ENCODE data around the gene PEX14. TPM values are rescaled to one million over a fixed set of nuclear protein-coding genes. Genes with fewer than 3 reads are reported as not detected.
A peak's percentile ranks its signal among the peaks of the same experiment; 100 is the strongest.

Gene PEX14
- total and polyA plus RNA-seq, 9 of the 15 experiments (the other 6 are each of a cell fraction or from before 2014, with no cell fraction given): 2.6 to 45.7 (median 22.7) TPM

DNA sequence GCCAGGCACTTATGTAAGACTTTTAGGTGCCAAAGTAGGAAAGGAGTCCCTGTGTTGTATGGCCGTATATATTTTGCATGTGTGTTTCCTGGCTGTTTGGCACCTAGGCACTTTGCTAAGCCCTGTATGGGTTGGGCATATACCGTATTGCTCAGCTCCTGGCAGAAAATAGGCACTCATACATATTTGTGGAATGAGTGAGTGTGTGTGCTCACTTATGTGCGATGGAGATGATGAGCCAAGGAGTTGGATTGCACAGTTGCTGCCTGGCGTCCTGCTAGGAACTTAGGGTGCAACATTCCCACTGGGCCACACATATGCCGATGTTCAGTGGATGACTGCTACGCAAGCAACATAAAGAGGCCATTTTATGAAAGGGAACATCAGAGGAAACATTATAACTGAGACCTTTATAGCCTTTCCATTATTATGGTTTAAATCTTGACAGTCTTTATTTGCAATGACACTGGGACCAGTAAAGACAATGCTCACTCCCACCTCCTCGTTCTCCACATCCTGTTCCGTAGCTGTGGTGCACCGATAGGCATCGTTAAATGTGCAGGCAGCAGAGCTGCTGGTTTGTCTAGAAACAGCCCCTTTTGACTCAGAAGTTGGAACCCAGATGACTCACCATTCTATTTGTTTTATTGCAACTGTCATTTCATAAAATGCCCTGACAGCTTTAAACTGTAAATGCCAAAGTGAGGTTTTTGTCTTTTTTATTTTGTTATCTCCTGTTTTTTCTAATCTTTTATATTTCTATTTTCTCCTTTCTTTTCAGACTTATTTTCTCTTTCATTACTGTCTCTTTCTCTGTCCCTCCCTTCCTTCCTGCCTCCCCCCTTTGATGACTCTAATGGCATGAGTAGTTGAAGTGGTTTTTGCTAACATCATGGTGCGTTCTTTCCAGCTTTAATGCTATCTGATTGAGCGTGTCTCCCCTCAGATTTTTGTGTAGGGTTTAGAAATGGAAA is 36.1 kb downstream of the PEX14 start (continued):
- TF ChIP-seq MGA (IDR thresholded peaks at IDR 0.05): no peak
- peak; percentile 56; the same call in 1 of the 2 replicates for TF ChIP-seq CXXC5 (CRISPR knock-in tag; IDR thresholded peaks at IDR 0.05)
- TF ChIP-seq, protein P1, sequence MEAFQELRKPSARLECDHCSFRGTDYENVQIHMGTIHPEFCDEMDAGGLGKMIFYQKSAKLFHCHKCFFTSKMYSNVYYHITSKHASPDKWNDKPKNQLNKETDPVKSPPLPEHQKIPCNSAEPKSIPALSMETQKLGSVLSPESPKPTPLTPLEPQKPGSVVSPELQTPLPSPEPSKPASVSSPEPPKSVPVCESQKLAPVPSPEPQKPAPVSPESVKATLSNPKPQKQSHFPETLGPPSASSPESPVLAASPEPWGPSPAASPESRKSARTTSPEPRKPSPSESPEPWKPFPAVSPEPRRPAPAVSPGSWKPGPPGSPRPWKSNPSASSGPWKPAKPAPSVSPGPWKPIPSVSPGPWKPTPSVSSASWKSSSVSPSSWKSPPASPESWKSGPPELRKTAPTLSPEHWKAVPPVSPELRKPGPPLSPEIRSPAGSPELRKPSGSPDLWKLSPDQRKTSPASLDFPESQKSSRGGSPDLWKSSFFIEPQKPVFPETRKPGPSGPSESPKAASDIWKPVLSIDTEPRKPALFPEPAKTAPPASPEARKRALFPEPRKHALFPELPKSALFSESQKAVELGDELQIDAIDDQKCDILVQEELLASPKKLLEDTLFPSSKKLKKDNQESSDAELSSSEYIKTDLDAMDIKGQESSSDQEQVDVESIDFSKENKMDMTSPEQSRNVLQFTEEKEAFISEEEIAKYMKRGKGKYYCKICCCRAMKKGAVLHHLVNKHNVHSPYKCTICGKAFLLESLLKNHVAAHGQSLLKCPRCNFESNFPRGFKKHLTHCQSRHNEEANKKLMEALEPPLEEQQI (IDR thresholded peaks at IDR 0.05): 0 out of 2 replicates have a peak, but pooled peaks have one; percentile 15
- no peak for TF ChIP-seq SIX5 (IDR thresholded peaks at IDR 0.05; ENCODE audit: borderline replicate concordance in 1 of 2, insufficient read depth in 1 of 2, low read depth in 1 of 2, low read length in 2 of 2)
- TF ChIP-seq STAG1 (CRISPR knock-in tag; IDR thresholded peaks at IDR 0.05; ENCODE audit: borderline replicate concordance): no peak
- TF ChIP-seq NR1H2 (CRISPR knock-in tag; IDR thresholded peaks at IDR 0.05): no peak
- peak; percentile 28; the same call in 1 of the 2 replicates for TF ChIP-seq ELF1 (tag; IDR thresholded peaks at IDR 0.05)
- TF ChIP-seq DPF2 (IDR thresholded peaks at IDR 0.05): peak; percentile 100
- TF ChIP-seq ZNF217 (CRISPR knock-in tag; IDR thresholded peaks at IDR 0.05): no peak
- TF ChIP-seq U2AF1 (optimal IDR thresholded peaks at IDR 0.05; ENCODE audit: low read depth, low read length): no peak
- TF ChIP-seq TGIF2 (CRISPR knock-in tag; IDR thresholded peaks at IDR 0.05): no peak
- no peak for TF ChIP-seq TAF7 (tag; IDR thresholded peaks at IDR 0.05)
- 0 out of 2 replicates have a peak, but pooled peaks have one; percentile 37 for TF ChIP-seq ZNF766 (CRISPR knock-in tag; conservative IDR thresholded peaks at IDR 0.05)
